Activated CD4-positive, alpha-beta T cell treated with anti-CD3 and anti-CD28 coated beads, Interleukin-2, Interleukin-4, amounts not matched to agents 100 ng/mL and 50 ng/mL, durations not matched to agents 16 hours and 8 hours (primary cell): Measurements from ENCODE around the gene PIGZ.
"Not testable (repeated sequence)": the region's sequence is repeated elsewhere in the genome, so short reads cannot be mapped to it uniquely, and the experiment has no call there.

Experiments
- DNase-seq: peaks from one replicate; pipeline ENCODE4 v3.0.0-alpha.2; 2020; ENCODE audit warnings: low spot score

Gene PIGZ

GRCh38 chr3:196948442-196949284 is 20.0 kb downstream of the PIGZ start:
- DNase-seq = no peak

GRCh38 chr3:196947860-196948441 is 20.7 kb downstream of the PIGZ start:
- no peak for DNase-seq

GRCh38 chr3:196947136-196947859 is 21.3 kb downstream of the PIGZ start:
- no peak for DNase-seq

GRCh38 chr3:196944037-196944790 is 24.4 kb downstream of the PIGZ start:
- not testable (repeated sequence) for DNase-seq

- no peak for DNase-seq
Measured at GRCh38 chr3:196942915-196943277, 25.7 kb downstream of the PIGZ start.

GRCh38 chr3:196942226-196942914 is 26.3 kb downstream of the PIGZ start, which contains the start of gene NCBP2:
NCBP2 (minus strand) TSS chr3:196942528; CDS start chr3:196942503, 25 bp downstream.
- DNase-seq = peak; percentile 99

- peak; percentile 40 for DNase-seq
Measured at GRCh38 chr3:196941729-196942225, 26.9 kb downstream of the PIGZ start.

- DNase-seq = no peak
Measured at GRCh38 chr3:196938576-196938975, 30.1 kb downstream of the PIGZ start.

- DNase-seq = no peak
Measured at GRCh38 chr3:196938124-196938523, 30.5 kb downstream of the PIGZ start.

- DNase-seq = no peak
Measured at GRCh38 chr3:196936288-196936687, 32.3 kb downstream of the PIGZ start.

- DNase-seq = no peak
Measured at GRCh38 chr3:196932600-196932999, 36.0 kb downstream of the PIGZ start.

- DNase-seq = no peak
Measured at GRCh38 chr3:196931828-196932587, 36.6 kb downstream of the PIGZ start.

GRCh38 chr3:196931157-196931556 is 37.5 kb downstream of the PIGZ start:
- no peak for DNase-seq

- DNase-seq = no peak
Measured at GRCh38 chr3:196927571-196928453, 40.8 kb downstream of the PIGZ start.

GRCh38 chr3:196920733-196921132 is 47.9 kb downstream of the PIGZ start:
- DNase-seq = no peak

- DNase-seq = no peak
Measured at GRCh38 chr3:196918968-196919367, 49.7 kb downstream of the PIGZ start.

GRCh38 chr3:196916995-196917394 is 51.6 kb downstream of the PIGZ start:
- DNase-seq = no peak

GRCh38 chr3:196916221-196916620 is 52.4 kb downstream of the PIGZ start:
- no peak for DNase-seq

GRCh38 chr3:196915375-196915774 is 53.3 kb downstream of the PIGZ start:
- DNase-seq = no peak

- no peak for DNase-seq
Measured at GRCh38 chr3:196914866-196915265, 53.8 kb downstream of the PIGZ start.
